ENCODE results near the gene RANBP9. TPM values are rescaled to one million over a fixed set of nuclear protein-coding genes. Genes with fewer than 3 reads are reported as not detected.

RANBP9 gene
- total and polyA plus RNA-seq, 2 of the 13 experiments (the other 11 are each of a cell fraction or from before 2014, with no cell fraction given), result 26.6 to 30.6 TPM

DNA sequence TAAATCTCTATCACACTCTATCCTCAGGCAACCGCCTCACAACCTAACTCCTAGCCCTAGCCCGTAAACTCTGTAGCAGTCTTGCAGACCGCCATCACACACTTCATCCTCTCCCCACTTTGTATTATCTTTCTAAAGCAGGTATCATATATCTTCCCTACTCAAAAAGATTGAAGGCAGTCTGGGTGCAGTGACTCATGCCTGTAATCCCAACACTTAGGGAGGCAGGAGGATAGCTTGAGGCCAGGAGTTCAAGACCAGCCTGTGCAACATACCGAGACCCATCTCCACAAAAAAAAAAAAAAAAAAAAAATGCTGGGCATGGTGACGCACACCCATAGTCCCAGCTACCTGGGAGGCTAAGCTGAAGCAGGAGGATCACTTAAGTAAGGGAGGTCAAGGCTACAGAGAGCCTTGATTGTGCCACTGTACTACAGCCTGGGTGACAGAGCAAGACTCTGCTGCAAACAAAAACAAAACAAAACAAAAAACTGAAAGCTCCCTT is 22.9 kb downstream of the RANBP9 start (continued):
- TF ChIP-seq, protein P1, sequence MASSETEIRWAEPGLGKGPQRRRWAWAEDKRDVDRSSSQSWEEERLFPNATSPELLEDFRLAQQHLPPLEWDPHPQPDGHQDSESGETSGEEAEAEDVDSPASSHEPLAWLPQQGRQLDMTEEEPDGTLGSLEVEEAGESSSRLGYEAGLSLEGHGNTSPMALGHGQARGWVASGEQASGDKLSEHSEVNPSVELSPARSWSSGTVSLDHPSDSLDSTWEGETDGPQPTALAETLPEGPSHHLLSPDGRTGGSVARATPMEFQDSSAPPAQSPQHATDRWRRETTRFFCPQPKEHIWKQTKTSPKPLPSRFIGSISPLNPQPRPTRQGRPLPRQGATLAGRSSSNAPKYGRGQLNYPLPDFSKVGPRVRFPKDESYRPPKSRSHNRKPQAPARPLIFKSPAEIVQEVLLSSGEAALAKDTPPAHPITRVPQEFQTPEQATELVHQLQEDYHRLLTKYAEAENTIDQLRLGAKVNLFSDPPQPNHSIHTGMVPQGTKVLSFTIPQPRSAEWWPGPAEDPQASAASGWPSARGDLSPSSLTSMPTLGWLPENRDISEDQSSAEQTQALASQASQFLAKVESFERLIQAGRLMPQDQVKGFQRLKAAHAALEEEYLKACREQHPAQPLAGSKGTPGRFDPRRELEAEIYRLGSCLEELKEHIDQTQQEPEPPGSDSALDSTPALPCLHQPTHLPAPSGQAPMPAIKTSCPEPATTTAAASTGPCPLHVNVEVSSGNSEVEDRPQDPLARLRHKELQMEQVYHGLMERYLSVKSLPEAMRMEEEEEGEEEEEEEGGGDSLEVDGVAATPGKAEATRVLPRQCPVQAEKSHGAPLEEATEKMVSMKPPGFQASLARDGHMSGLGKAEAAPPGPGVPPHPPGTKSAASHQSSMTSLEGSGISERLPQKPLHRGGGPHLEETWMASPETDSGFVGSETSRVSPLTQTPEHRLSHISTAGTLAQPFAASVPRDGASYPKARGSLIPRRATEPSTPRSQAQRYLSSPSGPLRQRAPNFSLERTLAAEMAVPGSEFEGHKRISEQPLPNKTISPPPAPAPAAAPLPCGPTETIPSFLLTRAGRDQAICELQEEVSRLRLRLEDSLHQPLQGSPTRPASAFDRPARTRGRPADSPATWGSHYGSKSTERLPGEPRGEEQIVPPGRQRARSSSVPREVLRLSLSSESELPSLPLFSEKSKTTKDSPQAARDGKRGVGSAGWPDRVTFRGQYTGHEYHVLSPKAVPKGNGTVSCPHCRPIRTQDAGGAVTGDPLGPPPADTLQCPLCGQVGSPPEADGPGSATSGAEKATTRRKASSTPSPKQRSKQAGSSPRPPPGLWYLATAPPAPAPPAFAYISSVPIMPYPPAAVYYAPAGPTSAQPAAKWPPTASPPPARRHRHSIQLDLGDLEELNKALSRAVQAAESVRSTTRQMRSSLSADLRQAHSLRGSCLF (CRISPR knock-in tag; IDR thresholded peaks at IDR 0.05; ENCODE audit: borderline replicate concordance), result no peak
- no peak for TF ChIP-seq ZBTB20 (CRISPR knock-in tag; IDR thresholded peaks at IDR 0.05; ENCODE audit: borderline replicate concordance, low read depth)

DNA sequence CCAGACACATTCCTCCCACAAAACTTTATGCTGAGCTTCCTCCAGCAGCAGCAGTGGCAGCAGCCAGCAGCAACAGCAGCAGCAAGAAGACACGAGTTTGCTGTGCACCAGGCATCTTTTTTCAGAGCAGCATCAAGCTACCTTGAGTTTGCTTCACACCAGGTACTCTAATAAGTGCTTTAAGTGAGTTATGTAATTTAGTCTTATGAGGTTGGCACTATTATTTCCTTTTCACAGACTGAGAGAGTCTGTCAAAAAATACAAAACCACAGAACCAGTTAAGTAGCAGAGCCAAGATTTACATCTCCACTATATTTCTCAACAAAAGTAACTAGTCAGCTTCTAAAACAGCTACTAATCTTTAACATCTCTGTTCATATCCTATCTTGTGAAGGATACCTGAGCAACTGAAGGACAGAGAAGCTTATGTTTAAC is 23.7 kb downstream of the RANBP9 start:
- ChIA-PET CTCF (ENCODE audit: low intra/inter-chr PET ratio, low total read pairs) (no interaction called here), POLR2A (no interaction called here)
- no peak overlapping the region for H3K4me3 ChIP-seq (replicated peaks in 1 of 3; ENCODE audit: insufficient read depth in 1 of 3, low read depth in 2 of 3, low read length in 3 of 3)
- H3K79me2 ChIP-seq (ENCODE audit: insufficient read depth, low read length), result peaks cover 82% of the 10 kb centered on the region
- in situ Hi-C loops (cut with HindIII; ENCODE audit: extremely low pct_ligation_motif_present, low pct_unique_long_range_greater_than_20kb), result no loop called here
- H3K9ac ChIP-seq (ENCODE audit: insufficient read depth, low read depth, low read length), result no peak overlapping the region
- intact Hi-C loops (cut with micrococcal nuclease; ENCODE audit: unreplicated experiment), result no loop called here
- H3K4me2 ChIP-seq (ENCODE audit: low read depth, low read length), result no peak overlapping the region
- H3K9me3 ChIP-seq (ENCODE audit: low read length), result no peaks in the 10 kb centered on the region
- TF ChIP-seq ZNF180 (CRISPR knock-in tag; IDR thresholded peaks at IDR 0.05; ENCODE audit: borderline replicate concordance, low read depth), result no peak
- TF ChIP-seq RBM22 (optimal IDR thresholded peaks at IDR 0.05; ENCODE audit: low read length), result peak; percentile 15
- TF ChIP-seq, protein P2, sequence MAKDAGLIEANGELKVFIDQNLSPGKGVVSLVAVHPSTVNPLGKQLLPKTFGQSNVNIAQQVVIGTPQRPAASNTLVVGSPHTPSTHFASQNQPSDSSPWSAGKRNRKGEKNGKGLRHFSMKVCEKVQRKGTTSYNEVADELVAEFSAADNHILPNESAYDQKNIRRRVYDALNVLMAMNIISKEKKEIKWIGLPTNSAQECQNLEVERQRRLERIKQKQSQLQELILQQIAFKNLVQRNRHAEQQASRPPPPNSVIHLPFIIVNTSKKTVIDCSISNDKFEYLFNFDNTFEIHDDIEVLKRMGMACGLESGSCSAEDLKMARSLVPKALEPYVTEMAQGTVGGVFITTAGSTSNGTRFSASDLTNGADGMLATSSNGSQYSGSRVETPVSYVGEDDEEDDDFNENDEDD (CRISPR knock-in tag; IDR thresholded peaks at IDR 0.05; ENCODE audit: borderline replicate concordance), result no peak
- no peak for TF ChIP-seq NCOA5 (CRISPR knock-in tag; IDR thresholded peaks at IDR 0.05)
- TF ChIP-seq ZNF292 (CRISPR knock-in tag; IDR thresholded peaks at IDR 0.05; ENCODE audit: borderline replicate concordance, low read depth), result no peak
- no peak for TF ChIP-seq NCOR1 (IDR thresholded peaks at IDR 0.05; ENCODE audit: borderline replicate concordance, low read length)
- no peak for TF ChIP-seq ATF7 (IDR thresholded peaks at IDR 0.05)
- no peak for TF ChIP-seq ATF7 (CRISPR knock-in tag; IDR thresholded peaks at IDR 0.05)
- TF ChIP-seq, protein P3, sequence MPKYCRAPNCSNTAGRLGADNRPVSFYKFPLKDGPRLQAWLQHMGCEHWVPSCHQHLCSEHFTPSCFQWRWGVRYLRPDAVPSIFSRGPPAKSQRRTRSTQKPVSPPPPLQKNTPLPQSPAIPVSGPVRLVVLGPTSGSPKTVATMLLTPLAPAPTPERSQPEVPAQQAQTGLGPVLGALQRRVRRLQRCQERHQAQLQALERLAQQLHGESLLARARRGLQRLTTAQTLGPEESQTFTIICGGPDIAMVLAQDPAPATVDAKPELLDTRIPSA (CRISPR knock-in tag; IDR thresholded peaks at IDR 0.05; ENCODE audit: borderline replicate concordance), result no peak
- no peak for TF ChIP-seq CCDC6 (CRISPR knock-in tag; IDR thresholded peaks at IDR 0.05)
- FAIRE-seq (no peak), ATAC-seq (no peak), DNase-seq (ENCODE audit: low spot score) (no peak)
- BruUV-seq (replicated peaks), result TSS peak; percentile 6
- WGBS (ENCODE audit: low lambda C conversion rate), result 43% methylated on average over 1 of the region's 1 CpG
- H3K4me1 ChIP-seq (ENCODE audit: insufficient read depth, low read length), result no peaks in the 10 kb centered on the region
- no peaks in the 10 kb centered on the region; the same call in 1 of the 2 replicates for H4K20me1 ChIP-seq (ENCODE audit: insufficient read depth, low read length)
- no peaks in the 10 kb centered on the region for H3K27me3 ChIP-seq (ENCODE audit: control insufficient read depth in 1 of 2, insufficient read depth in 2 of 2, low read length in 2 of 2)
- H3K27ac ChIP-seq (ENCODE audit: extremely low read length, insufficient read depth, low read length), result no peak overlapping the region
- no peak overlapping the region for H2AFZ ChIP-seq (ENCODE audit: low read length)
- H3K36me3 ChIP-seq (replicated peaks in 1 of 2; ENCODE audit: control insufficient read depth in 1 of 2, insufficient read depth in 2 of 2, low read length in 2 of 2), result peaks cover 7 to 33% of the 10 kb centered on the region in 2 experiments
